ENCODE results near the gene SLFNL1. TPM values are rescaled to one million over a fixed set of nuclear protein-coding genes. Genes with fewer than 3 reads are reported as not detected.

Gene SLFNL1
- total RNA-seq, 2 experiments from 2014 or later = 0.49 to 0.82 TPM

DNA sequence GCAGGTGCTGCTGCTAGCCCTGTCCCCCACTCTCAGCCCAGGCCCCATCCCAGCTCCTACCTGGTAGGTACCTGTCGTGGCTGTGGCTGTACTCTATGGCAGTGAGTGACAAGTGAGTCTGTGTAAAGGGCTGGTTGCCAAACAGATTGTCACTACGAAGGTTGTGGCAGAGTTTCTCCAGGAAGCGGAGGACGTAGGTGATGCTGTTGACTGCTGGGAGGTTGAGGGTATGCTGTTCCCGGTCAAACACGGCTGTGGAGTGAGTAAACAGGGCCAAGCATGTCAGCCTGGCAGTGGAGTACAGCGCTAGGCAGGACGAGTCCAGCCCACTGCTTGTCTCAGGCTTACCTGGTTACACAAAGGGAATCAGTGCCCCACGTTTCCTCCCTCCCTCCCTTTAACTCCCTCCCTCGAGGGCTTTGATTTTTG is 24.8 kb upstream of the SLFNL1 start:
- no peak overlapping the region for H3K4me2 ChIP-seq (ENCODE audit: low read length)
- H3K9me2 ChIP-seq (ENCODE audit: insufficient read depth, low read length) = no peaks in the 10 kb centered on the region
- H3K9me3 ChIP-seq (ENCODE audit: low read length) = no peaks in the 10 kb centered on the region
- H3K27ac ChIP-seq (ENCODE audit: low read depth, low read length, poor library complexity, severe bottlenecking) = no peak overlapping the region
- no peak overlapping the region for H3K4me3 ChIP-seq (ENCODE audit: low read depth, low read length, poor library complexity, severe bottlenecking)
- no TSS peak for BruUV-seq (replicated peaks)
- ChIA-PET POLR2A (no interaction called here), CTCF (ENCODE audit: unreplicated experiment) (no interaction called here)
- intact Hi-C loops (cut with micrococcal nuclease; ENCODE audit: unreplicated experiment) = no loop called here
- no peaks in the 10 kb centered on the region for H4K20me1 ChIP-seq (ENCODE audit: insufficient read depth, low read length)
- TF ChIP-seq EZH2phosphoT487 (IDR thresholded peaks at IDR 0.05; ENCODE audit: borderline replicate concordance, low read depth, low read length) = no peak
- TF ChIP-seq, protein P1, sequence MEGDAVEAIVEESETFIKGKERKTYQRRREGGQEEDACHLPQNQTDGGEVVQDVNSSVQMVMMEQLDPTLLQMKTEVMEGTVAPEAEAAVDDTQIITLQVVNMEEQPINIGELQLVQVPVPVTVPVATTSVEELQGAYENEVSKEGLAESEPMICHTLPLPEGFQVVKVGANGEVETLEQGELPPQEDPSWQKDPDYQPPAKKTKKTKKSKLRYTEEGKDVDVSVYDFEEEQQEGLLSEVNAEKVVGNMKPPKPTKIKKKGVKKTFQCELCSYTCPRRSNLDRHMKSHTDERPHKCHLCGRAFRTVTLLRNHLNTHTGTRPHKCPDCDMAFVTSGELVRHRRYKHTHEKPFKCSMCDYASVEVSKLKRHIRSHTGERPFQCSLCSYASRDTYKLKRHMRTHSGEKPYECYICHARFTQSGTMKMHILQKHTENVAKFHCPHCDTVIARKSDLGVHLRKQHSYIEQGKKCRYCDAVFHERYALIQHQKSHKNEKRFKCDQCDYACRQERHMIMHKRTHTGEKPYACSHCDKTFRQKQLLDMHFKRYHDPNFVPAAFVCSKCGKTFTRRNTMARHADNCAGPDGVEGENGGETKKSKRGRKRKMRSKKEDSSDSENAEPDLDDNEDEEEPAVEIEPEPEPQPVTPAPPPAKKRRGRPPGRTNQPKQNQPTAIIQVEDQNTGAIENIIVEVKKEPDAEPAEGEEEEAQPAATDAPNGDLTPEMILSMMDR (conservative IDR thresholded peaks at IDR 0.05; ENCODE audit: low read length) = no peak
- peaks cover 61% of the 10 kb centered on the region; the same call in 1 of the 2 replicates for H3K36me3 ChIP-seq (ENCODE audit: insufficient read depth, low read length)
- no peaks in the 10 kb centered on the region for H3K4me1 ChIP-seq (ENCODE audit: insufficient read depth, low read length, poor library complexity, severe bottlenecking)
- no peak overlapping the region for H2AFZ ChIP-seq (ENCODE audit: low read length)
- H3K79me2 ChIP-seq (ENCODE audit: insufficient read depth, low read depth, low read length) = no peaks in the 10 kb centered on the region
- no peak for DNase-seq (ENCODE audit: low spot score)

DNA sequence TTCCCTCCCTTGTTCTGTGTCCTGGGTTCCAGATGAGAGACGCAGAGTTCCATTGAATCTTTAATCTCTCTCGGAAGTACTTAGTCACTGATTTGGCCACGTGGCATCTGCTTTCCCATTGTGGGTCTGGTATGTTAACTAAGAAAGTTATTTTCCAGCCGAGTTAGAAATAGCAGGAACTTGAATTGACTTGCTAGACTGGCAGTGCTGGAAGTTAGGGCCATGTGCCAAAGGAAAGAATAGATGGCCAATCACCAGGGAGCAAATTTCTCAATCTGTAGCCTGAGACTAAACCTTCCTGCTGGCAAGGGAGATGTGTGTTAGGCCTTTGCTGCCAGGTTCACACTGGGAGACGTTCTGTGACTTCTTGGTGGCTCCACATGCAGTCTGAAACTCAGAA is 24.2 kb upstream of the SLFNL1 start:
- H3K4me1 ChIP-seq (ENCODE audit: insufficient read depth, low read length, poor library complexity, severe bottlenecking) = no peaks in the 10 kb centered on the region
- H3K9me2 ChIP-seq (ENCODE audit: insufficient read depth, low read length) = no peaks in the 10 kb centered on the region
- DNase-seq (ENCODE audit: low spot score) = no peak
- intact Hi-C loops (cut with micrococcal nuclease; ENCODE audit: unreplicated experiment) = no loop called here
- no peak overlapping the region for H3K27ac ChIP-seq (ENCODE audit: low read depth, low read length, poor library complexity, severe bottlenecking)
- TF ChIP-seq, protein P1 (conservative IDR thresholded peaks at IDR 0.05; ENCODE audit: low read length) = no peak
- TF ChIP-seq EZH2phosphoT487 (IDR thresholded peaks at IDR 0.05; ENCODE audit: borderline replicate concordance, low read depth, low read length) = no peak
- H3K4me3 ChIP-seq (ENCODE audit: low read depth, low read length, poor library complexity, severe bottlenecking) = no peak overlapping the region
- no peaks in the 10 kb centered on the region for H4K20me1 ChIP-seq (ENCODE audit: insufficient read depth, low read length)
- ChIA-PET POLR2A (no interaction called here), CTCF (ENCODE audit: unreplicated experiment) (no interaction called here)
- no peak overlapping the region for H3K4me2 ChIP-seq (ENCODE audit: low read length)
- H3K9me3 ChIP-seq (ENCODE audit: low read length) = no peaks in the 10 kb centered on the region
- no peak overlapping the region for H2AFZ ChIP-seq (ENCODE audit: low read length)
- BruUV-seq (replicated peaks) = no TSS peak
- peaks cover 57% of the 10 kb centered on the region; the same call in 1 of the 2 replicates for H3K36me3 ChIP-seq (ENCODE audit: insufficient read depth, low read length)
- H3K79me2 ChIP-seq (ENCODE audit: insufficient read depth, low read depth, low read length) = no peaks in the 10 kb centered on the region

GRCh38 chr1:41044187-41044586 is 22.7 kb upstream of the SLFNL1 start:
- DNase-seq (ENCODE audit: low spot score) = no peak
- CTCF ChIA-PET (ENCODE audit: unreplicated experiment) = no interaction called here
- H3K36me3 ChIP-seq (ENCODE audit: insufficient read depth, low read length) = peaks cover 55% of the 10 kb centered on the region; the same call in 1 of the 2 replicates
- H3K4me3 ChIP-seq (ENCODE audit: low read depth, low read length, poor library complexity, severe bottlenecking) = no peak overlapping the region
- POLR2A ChIA-PET = no interaction called here
- intact Hi-C loops (cut with micrococcal nuclease; ENCODE audit: unreplicated experiment) = no loop called here
- H3K9me2 ChIP-seq (ENCODE audit: insufficient read depth, low read length) = no peaks in the 10 kb centered on the region
- H3K4me2 ChIP-seq (ENCODE audit: low read length) = no peak overlapping the region
- no peaks in the 10 kb centered on the region for H4K20me1 ChIP-seq (ENCODE audit: insufficient read depth, low read length)
- H3K27ac ChIP-seq (ENCODE audit: low read depth, low read length, poor library complexity, severe bottlenecking) = no peak overlapping the region
- H3K9me3 ChIP-seq (ENCODE audit: low read length) = no peaks in the 10 kb centered on the region
- TF ChIP-seq, protein P1 (conservative IDR thresholded peaks at IDR 0.05; ENCODE audit: low read length) = no peak
- TF ChIP-seq EZH2phosphoT487 (IDR thresholded peaks at IDR 0.05; ENCODE audit: borderline replicate concordance, low read depth, low read length) = no peak
- H2AFZ ChIP-seq (ENCODE audit: low read length) = no peak overlapping the region
- BruUV-seq (replicated peaks) = no TSS peak
- H3K79me2 ChIP-seq (ENCODE audit: insufficient read depth, low read depth, low read length) = no peaks in the 10 kb centered on the region
- no peaks in the 10 kb centered on the region for H3K4me1 ChIP-seq (ENCODE audit: insufficient read depth, low read length, poor library complexity, severe bottlenecking)

Data from OCI-LY7 (cell line).